Tibial nerve (tissue), 4 donors: Measurements from ENCODE around the gene CNTNAP3B.
"Not testable (repeated sequence)": the region's sequence is repeated elsewhere in the genome, so short reads cannot be mapped to it uniquely, and the experiment has no call there.

Experiments used
- CTCF ChIP-seq, 5 experiments: fragments of 200-600 bp in 3 of 5; fragments of 450-650 bp in 2 of 5; sonication (generic) in 3 of 5; IDR thresholded peaks; one replicate each; pipeline ENCODE4 v1.5.1; 2016 to 2019; ENCODE audit warnings: antibody characterized with exemption in 5 of 5, mild to moderate bottlenecking in 3 of 5, moderate library complexity in 2 of 5
- EP300 ChIP-seq, 2 donors: sonication (generic); formaldehyde crosslinking; IDR thresholded peaks; one replicate each; pipeline ENCODE4 v1.6.1; 2017; ENCODE audit warnings: antibody characterized with exemption in 2 of 2, mild to moderate bottlenecking in 1 of 2
- POLR2A ChIP-seq, 2 donors: fragments of 450-650 bp; IDR thresholded peaks; one replicate each; pipeline ENCODE4 v1.6.1; 2017; ENCODE audit warnings: antibody characterized with exemption in 2 of 2, mild to moderate bottlenecking in 2 of 2, moderate library complexity in 2 of 2

DNA sequence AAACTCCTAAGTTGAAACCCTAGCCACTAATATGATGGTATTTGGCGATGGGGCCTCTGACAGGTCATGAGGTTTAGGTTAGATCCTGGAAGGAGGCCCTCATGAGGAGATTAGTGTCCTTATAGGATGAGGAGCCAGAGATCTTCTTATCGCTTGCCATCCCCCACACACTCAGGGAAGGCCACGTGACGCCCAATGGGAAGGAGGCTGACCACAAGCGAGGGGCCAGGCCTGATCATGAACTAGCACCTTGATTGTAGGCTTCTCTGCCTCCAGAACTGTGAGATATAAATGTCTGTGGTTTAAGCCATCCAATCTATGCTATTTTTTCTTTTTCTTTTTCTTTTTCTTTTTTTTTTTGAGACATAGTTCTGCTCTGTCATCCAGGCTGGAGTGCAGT lies 254.7 kb downstream of the CNTNAP3B start:
- not testable (repeated sequence) for TF ChIP-seq CTCF, POLR2A, EP300 (IDR thresholded peaks at IDR 0.05)
